DMS114 treated with DMSO at 0.1 percent for 48 hours (cell line): ENCODE measurements around the gene DNAH17.
A peak's percentile ranks its signal among the peaks of the same experiment; 100 is the strongest.

Source experiments
- DNase-seq: peaks from one replicate; lab custom pipeline; 2025; ENCODE audit not compliant: unreplicated experiment; lab: John Stamatoyannopoulos, UW

DNAH17 gene

GRCh38 chr17:78378225-78379130, 198.7 kb downstream of the DNAH17 start, which contains the start of gene PGS1:
Gene PGS1, plus strand, starts transcription at chr17:78378649. Its CDS starts 17 bp downstream, at chr17:78378666.
- DNase-seq: peak; percentile 32

- no peak for DNase-seq
These were observed 199.4 kb downstream of the DNAH17 start for GRCh38 chr17:78377858-78378224.

- no peak for DNase-seq
These were observed 201.0 kb downstream of the DNAH17 start for GRCh38 chr17:78376161-78376560.

DNA sequence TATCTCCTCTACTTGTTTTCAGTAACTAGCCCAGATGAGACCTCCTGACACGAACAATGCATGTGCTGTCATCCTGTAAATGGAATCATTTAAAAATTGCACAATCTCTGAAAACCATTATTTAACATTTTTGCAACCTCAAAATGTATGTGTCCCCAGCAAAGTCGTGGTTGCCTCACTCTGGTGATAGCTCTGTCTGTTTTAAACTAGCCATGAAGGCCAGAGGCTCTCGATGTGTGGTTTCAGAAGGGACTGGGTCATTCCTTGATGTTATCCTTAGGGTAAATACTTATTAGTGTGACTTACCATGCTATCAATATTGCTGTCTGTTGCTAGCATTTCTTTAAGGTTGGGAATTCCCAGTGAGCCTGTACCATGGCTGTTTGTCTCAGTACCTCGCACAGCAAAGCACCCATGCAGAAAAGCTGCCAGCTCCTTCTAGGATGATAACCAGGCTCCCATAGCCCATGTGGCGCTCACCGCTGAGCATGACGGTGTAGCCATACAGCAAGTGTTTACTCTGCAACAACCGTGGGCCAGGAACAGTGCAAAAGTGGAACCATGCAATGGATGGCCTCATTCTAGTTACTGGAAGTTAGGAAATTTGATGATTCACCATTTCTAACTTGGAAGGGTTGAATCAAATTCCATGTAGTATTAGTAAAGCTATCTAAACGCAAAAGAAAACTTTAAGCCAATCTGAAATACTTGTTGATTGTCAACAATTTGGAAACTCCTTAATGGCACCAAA, 201.6 kb downstream of the DNAH17 start:
- no peak for DNase-seq

GRCh38 chr17:78374631-78375274, 202.4 kb downstream of the DNAH17 start:
- no peak for DNase-seq

DNA sequence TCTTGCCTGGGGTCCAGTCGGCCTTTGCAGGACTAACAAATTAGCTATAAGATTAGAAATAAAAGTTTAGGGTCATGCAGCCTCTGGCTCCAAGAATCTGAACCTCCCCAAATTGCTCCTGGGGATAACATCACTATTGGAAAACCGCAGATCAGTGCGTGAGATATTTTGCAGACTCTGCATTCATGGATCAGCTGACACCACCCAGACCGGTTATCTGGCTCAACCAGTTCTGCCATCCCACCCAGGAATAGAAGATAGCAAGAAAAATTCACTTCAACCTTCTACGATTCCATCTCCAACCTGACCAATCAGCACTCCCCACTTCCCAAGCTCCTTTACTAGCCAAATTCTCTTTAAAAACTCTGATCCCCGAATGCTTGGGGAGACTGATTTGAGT, 203.0 kb downstream of the DNAH17 start:
- DNase-seq: no peak
